ENCODE measurements around the gene STPG1. TPM values are rescaled to one million over a fixed set of nuclear protein-coding genes. Genes with fewer than 3 reads are reported as not detected.

The STPG1 gene
- total and polyA plus RNA-seq, 2 donors (not counting 3 experiments of a cell fraction or from before 2014, with no cell fraction given): 6.3 to 10.2 TPM

DNA sequence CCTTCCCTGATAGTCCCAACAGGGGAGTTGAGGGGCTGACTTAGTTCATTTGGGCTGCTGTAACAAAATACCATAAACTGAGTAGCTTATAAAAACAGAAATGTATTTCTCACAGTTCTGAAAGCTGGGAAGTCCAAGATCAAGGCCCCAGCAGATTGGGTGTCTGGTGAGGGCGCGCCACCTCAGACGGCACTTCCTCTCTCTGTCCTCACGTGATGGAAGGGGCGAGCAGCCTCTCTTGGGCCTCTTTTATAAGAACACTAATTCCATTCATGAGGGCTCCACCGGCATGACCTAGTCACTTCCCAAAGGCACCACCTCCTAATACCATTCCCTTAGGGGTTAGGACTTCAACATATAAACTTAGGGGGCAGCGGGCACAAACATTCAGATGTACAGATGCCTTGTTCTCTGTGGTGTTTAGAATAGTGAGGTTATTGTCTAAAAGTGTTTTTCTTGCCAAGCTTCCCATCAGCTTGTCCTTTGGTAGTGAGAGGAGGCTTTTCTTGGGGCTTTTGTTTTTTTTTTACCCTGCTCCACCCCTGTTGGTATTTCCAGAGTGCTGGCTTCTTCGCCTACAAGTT lies 22.3 kb upstream of the STPG1 start:
- TF ChIP-seq POLR2A (IDR thresholded peaks at IDR 0.05; ENCODE audit: low read depth, low read length): no peak
- TF ChIP-seq, protein P1, sequence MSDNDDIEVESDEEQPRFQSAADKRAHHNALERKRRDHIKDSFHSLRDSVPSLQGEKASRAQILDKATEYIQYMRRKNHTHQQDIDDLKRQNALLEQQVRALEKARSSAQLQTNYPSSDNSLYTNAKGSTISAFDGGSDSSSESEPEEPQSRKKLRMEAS (IDR thresholded peaks at IDR 0.05; ENCODE audit: insufficient read depth, insufficient read length): no peak
- no peak for TF ChIP-seq GATA2 (IDR thresholded peaks at IDR 0.05; ENCODE audit: insufficient read depth, insufficient read length, low read depth, low read length)
- no peak for TF ChIP-seq FOS (IDR thresholded peaks at IDR 0.05; ENCODE audit: borderline replicate concordance, insufficient read depth, low read length)
- TF ChIP-seq JUN (IDR thresholded peaks at IDR 0.05; ENCODE audit: borderline replicate concordance, insufficient read depth, insufficient read length, low read depth): no peak
- no peak for TF ChIP-seq POLR2AphosphoS5 (IDR thresholded peaks at IDR 0.05; ENCODE audit: insufficient read depth, low read depth, low read length)
- no peak for TF ChIP-seq MYC (IDR thresholded peaks at IDR 0.05; ENCODE audit: low read depth, low read length)
- TF ChIP-seq EZH2 (IDR thresholded peaks at IDR 0.05; ENCODE audit: borderline replicate concordance, low read depth, low read length, severe bottlenecking): no peak
- no peak for TF ChIP-seq CTCF (IDR thresholded peaks at IDR 0.05; ENCODE audit: extremely low read depth in 1 of 2, insufficient read depth in 1 of 2, low read depth in 1 of 2, low read length in 2 of 2)
- Histone ChIP-seq H3K9me1 (replicated peaks; ENCODE audit: control insufficient read depth, extremely low read depth, insufficient read depth, low read length) (no peaks in the 10 kb centered on the region), H3K4me2 (ENCODE audit: insufficient read depth, low read length) (no peak overlapping the region), H3K4me1 (ENCODE audit: control insufficient read depth, extremely low read depth, insufficient read depth, low read length) (no peaks in the 10 kb centered on the region), H3K4me3 (replicated peaks in 1 of 3; ENCODE audit: insufficient read depth in 1 of 3, low read depth in 1 of 3, low read length in 3 of 3) (no peak overlapping the region), H3K79me2 (ENCODE audit: control insufficient read depth, insufficient read depth, low read length) (no peaks in the 10 kb centered on the region), H4K20me1 (replicated peaks; ENCODE audit: control insufficient read depth, extremely low read depth, insufficient read depth, low read length) (no peaks in the 10 kb centered on the region), H3K9me3 (replicated peaks; ENCODE audit: control insufficient read depth, insufficient read depth, low read length) (no peaks in the 10 kb centered on the region), H3K27ac (ENCODE audit: insufficient read depth, low read depth, low read length) (no peak overlapping the region), H3K9ac (replicated peaks; ENCODE audit: extremely low read depth, insufficient read depth, low read length) (no peak overlapping the region), H3K36me3 (ENCODE audit: control insufficient read depth in 2 of 2, extremely low read depth in 1 of 2, insufficient read depth in 2 of 2, low read length in 2 of 2) (no peaks in the 10 kb centered on the region), H3K27me3 (ENCODE audit: control insufficient read depth in 2 of 2, insufficient read depth in 2 of 2, low read length in 2 of 2) (no peaks in the 10 kb centered on the region), H2AFZ (ENCODE audit: low read depth, low read length) (no peak overlapping the region)
- dilution Hi-C loops (cut with MboI; ENCODE audit: extremely low pct_ligation_motif_present, low sequenced_read_pairs) (no loop called here), intact Hi-C loops (cut with micrococcal nuclease) (no loop called here)
- FAIRE-seq (no peak), DNase-seq (ENCODE audit: low read depth, low spot score) (no peak)
- no TSS peak for BruUV-seq (replicated peaks)
- CTCF ChIA-PET: no interaction called here
- POLR2A ChIA-PET: no interaction called here

All from endothelial cell of umbilical vein (primary cell).